ENCODE data around the gene PSD2. TPM values are rescaled to one million over a fixed set of nuclear protein-coding genes. Genes with fewer than 3 reads are reported as not detected.
A peak's percentile ranks its signal among the peaks of the same experiment; 100 is the strongest.

Gene PSD2
- total RNA-seq, 1 experiment from 2014 or later: 0.79 TPM

DNA sequence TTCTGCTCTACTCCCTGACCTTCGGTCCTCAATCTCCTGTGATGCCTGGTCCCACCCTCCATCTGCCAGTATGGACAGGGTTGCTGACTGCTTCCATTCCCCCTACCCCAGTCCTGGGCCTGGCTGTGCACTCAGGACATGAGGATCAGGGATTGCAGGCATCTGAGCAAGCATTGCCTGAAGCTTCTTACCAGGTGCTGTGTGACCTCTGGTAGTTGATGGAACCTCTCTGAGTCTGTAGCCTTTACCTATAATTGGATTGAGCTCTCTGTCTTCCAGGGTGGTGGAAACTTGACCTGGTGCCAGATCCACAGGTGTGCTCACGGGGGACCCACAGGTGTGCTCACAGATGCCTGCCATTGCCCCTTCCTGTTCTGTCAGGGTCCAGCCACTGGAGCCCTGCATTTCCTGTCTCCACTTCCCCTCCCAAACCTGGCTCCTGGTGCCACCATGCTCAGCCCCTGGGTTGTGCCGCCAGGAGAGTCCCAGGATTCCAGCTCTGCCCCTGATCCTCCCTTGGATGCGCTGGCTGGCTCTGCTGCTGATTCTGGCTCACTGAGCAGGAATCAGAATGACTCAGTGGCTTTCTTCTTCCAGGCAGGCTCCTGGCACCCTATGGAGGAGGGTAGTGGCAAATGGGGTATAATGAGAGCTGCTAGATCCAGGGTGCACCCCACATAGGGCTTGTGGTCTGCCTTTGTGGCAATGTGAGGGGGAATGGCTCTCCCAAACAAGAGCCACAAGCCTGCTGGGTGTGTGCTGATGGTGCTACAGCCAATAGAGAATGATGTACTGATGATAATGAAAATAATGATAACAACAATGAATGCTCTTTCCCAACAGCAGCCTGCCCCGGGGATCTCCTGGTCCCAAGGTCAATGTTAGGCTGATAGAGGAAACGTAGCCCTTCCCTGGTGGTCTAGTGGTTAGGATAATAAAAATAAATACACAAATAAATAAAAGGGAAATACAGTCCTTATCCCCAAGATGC, 35.2 kb upstream of the PSD2 start:
- ATAC-seq: no peak
- H3K9ac ChIP-seq (ENCODE audit: low read length): no peak overlapping the region
- peaks cover 14 to 52% of the 10 kb centered on the region in 2 experiments for H3K4me1 ChIP-seq (ENCODE audit: control insufficient read depth in 1 of 2, insufficient read depth in 2 of 2, low read length in 2 of 2)
- no peak for TF ChIP-seq EZH2phosphoT487 (IDR thresholded peaks at IDR 0.05; ENCODE audit: borderline replicate concordance)
- TF ChIP-seq SRF (IDR thresholded peaks at IDR 0.05; ENCODE audit: low read depth): no peak
- no peak for TF ChIP-seq SIN3A (IDR thresholded peaks at IDR 0.05; ENCODE audit: low read depth)
- no peak for TF ChIP-seq POLR2A (IDR thresholded peaks at IDR 0.05; ENCODE audit: borderline replicate concordance, extremely low read depth, insufficient read depth, insufficient read length)
- TF ChIP-seq ZNF274 (IDR thresholded peaks at IDR 0.05; ENCODE audit: low read depth, low read length): no peak
- TF ChIP-seq EGR1 (IDR thresholded peaks at IDR 0.05; ENCODE audit: low read depth): no peak
- TF ChIP-seq YY1 (IDR thresholded peaks at IDR 0.05; ENCODE audit: extremely low read depth, insufficient replicate concordance, low read depth, low read length): no peak
- TF ChIP-seq CEBPB (IDR thresholded peaks at IDR 0.05; ENCODE audit: low read depth): no peak
- H3K9me2 ChIP-seq (ENCODE audit: insufficient read depth): no peaks in the 10 kb centered on the region
- ChIA-PET RAD21 (ENCODE audit: low non-redundant PET in 1 of 2, low total read pairs in 2 of 2, uncharacterized antibody in 2 of 2, unreplicated experiment in 2 of 2) (no interaction called here), POLR2A (no interaction called here), CTCF (interaction anchor here (1.3 kb wide), 1 partner anchor 127 kb away, joined by 3 read pairs; no protein-coding TSS in a partner anchor)
- DNase-seq (ENCODE audit: low read depth, low spot score): no peak
- H3K36me3 ChIP-seq (ENCODE audit: control insufficient read depth in 1 of 2, insufficient read depth in 2 of 2, low read length in 2 of 2): no peaks in the 10 kb centered on the region
- H3K27ac ChIP-seq (ENCODE audit: low read depth, low read length): no peak overlapping the region
- peak overlapping the region; percentile 30; the same call in 1 of the 2 replicates for H3K4me2 ChIP-seq (ENCODE audit: low read length)
- no peaks in the 10 kb centered on the region for H3K79me2 ChIP-seq (ENCODE audit: insufficient read depth, low read length)
- no peaks in the 10 kb centered on the region for H3K9me3 ChIP-seq (ENCODE audit: control insufficient read depth in 1 of 2, insufficient read depth in 1 of 2, low read depth in 1 of 2, low read length in 2 of 2)
- no TSS peak for BruUV-seq (replicated peaks)
- H4K20me1 ChIP-seq (ENCODE audit: insufficient read depth): no peaks in the 10 kb centered on the region
- no peak overlapping the region for H3K4me3 ChIP-seq (replicated peaks in 1 of 2; ENCODE audit: low read depth in 1 of 2, low read length in 2 of 2)
- H2AFZ ChIP-seq (ENCODE audit: low read depth, low read length, poor library complexity, severe bottlenecking): no peak overlapping the region
- intact Hi-C loops (cut with micrococcal nuclease): no loop called here
- H3K27me3 ChIP-seq (ENCODE audit: insufficient read depth, low read length): no peaks in the 10 kb centered on the region; the same call in 1 of the 2 replicates

DNA sequence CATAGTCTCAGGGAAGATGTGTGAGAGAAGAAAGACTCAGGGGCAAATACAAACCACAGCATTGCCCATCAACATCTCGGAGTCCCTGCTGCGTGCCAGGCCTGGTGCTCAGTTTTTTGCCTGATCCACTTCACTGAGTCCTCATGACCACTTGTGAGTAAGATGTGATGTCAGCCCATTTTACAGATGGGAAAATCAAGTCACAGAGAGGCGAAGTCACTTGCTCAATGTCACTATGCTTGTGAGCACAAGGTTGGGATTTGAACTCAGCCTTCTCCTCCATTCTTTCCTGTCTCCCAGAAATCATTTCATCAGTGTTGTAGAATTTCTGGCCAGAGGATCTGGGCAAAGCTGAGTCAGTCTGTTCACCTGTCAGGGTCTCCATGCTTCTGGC, 34.6 kb upstream of the PSD2 start:
- Histone ChIP-seq H3K4me2 (ENCODE audit: low read length) (no peak overlapping the region), H3K9me3 (ENCODE audit: control insufficient read depth in 1 of 2, insufficient read depth in 1 of 2, low read depth in 1 of 2, low read length in 2 of 2) (no peaks in the 10 kb centered on the region), H3K36me3 (ENCODE audit: control insufficient read depth in 1 of 2, insufficient read depth in 2 of 2, low read length in 2 of 2) (no peaks in the 10 kb centered on the region), H3K4me1 (ENCODE audit: control insufficient read depth in 1 of 2, insufficient read depth in 2 of 2, low read length in 2 of 2) (peaks cover 11 to 48% of the 10 kb centered on the region in 2 experiments; a peak in 3 of 4 replicates), H2AFZ (ENCODE audit: low read depth, low read length, poor library complexity, severe bottlenecking) (no peak overlapping the region), H3K9me2 (ENCODE audit: insufficient read depth) (no peaks in the 10 kb centered on the region), H3K27me3 (ENCODE audit: insufficient read depth, low read length) (no peaks in the 10 kb centered on the region; the same call in 1 of the 2 replicates), H3K4me3 (replicated peaks in 1 of 2; ENCODE audit: low read depth in 1 of 2, low read length in 2 of 2) (no peak overlapping the region), H3K79me2 (ENCODE audit: insufficient read depth, low read length) (no peaks in the 10 kb centered on the region), H3K27ac (ENCODE audit: low read depth, low read length) (no peak overlapping the region), H4K20me1 (ENCODE audit: insufficient read depth) (no peaks in the 10 kb centered on the region), H3K9ac (ENCODE audit: low read length) (no peak overlapping the region)
- CTCF ChIA-PET: interaction anchor here (1.3 kb wide), 1 partner anchor 128 kb away, joined by 3 read pairs; no protein-coding TSS in a partner anchor
- RAD21 ChIA-PET (ENCODE audit: low non-redundant PET in 1 of 2, low total read pairs in 2 of 2, uncharacterized antibody in 2 of 2, unreplicated experiment in 2 of 2): no interaction called here
- ATAC-seq: no peak
- TF ChIP-seq POLR2A (IDR thresholded peaks at IDR 0.05; ENCODE audit: borderline replicate concordance, extremely low read depth, insufficient read depth, insufficient read length): no peak
- TF ChIP-seq FOSL1 (IDR thresholded peaks at IDR 0.05; ENCODE audit: low read depth): no peak
- intact Hi-C loops (cut with micrococcal nuclease): no loop called here
- POLR2A ChIA-PET: interaction anchor here (0.6 kb wide), 1 partner anchor 109 kb away, joined by 3 read pairs; no protein-coding TSS in a partner anchor
- no TSS peak for BruUV-seq (replicated peaks)
- DNase-seq (ENCODE audit: low read depth, low spot score): no peak
